ENCODE results near the gene DNA2.

The DNA2 gene

GRCh38 chr10:68406815-68407548 lies 64.8 kb downstream of the DNA2 start, which contains the start of gene RUFY2:
Gene RUFY2 (minus strand): TSS chr10:68407277. CDS start chr10:68407189, 88 bp downstream.
- Histone ChIP-seq H3K27ac (ENCODE audit: low read depth, low read length) (peak within 1 kb of the TSS; percentile 92), H3K9me3 (ENCODE audit: control insufficient read depth, insufficient read depth, low read length) (no peaks in the 10 kb centered on the region)

GRCh38 chr10:68406111-68406814 lies 65.5 kb downstream of the DNA2 start:
- Histone ChIP-seq H3K9me3 (ENCODE audit: control insufficient read depth, insufficient read depth, low read length) (no peaks in the 10 kb centered on the region), H3K4me1 (ENCODE audit: control insufficient read depth, insufficient read depth, low read length) (peaks cover 7% of the 10 kb centered on the region; the same call in 1 of the 2 replicates), H3K9ac (ENCODE audit: low read depth, low read length) (peak overlapping the region; percentile 80), H3K27ac (ENCODE audit: low read depth, low read length) (peak overlapping the region; percentile 92), H3K27me3 (ENCODE audit: control insufficient read depth, insufficient read depth, low read length) (no peaks in the 10 kb centered on the region), H3K4me3 (ENCODE audit: low read depth, low read length) (peak overlapping the region; percentile 72), H3K36me3 (ENCODE audit: control insufficient read depth, insufficient read depth, low read length) (peaks cover 3% of the 10 kb centered on the region)

More at GRCh38 chr10:68406815-68407548, 64.8 kb downstream of the DNA2 start, which contains the start of gene RUFY2:
- Histone ChIP-seq H3K4me1 (ENCODE audit: control insufficient read depth, insufficient read depth, low read length) (peaks cover 7% of the 10 kb centered on the region; the same call in 1 of the 2 replicates), H3K27me3 (ENCODE audit: control insufficient read depth, insufficient read depth, low read length) (no peaks in the 10 kb centered on the region), H3K9ac (ENCODE audit: low read depth, low read length) (peak within 1 kb of the TSS; percentile 84), H3K36me3 (ENCODE audit: control insufficient read depth, insufficient read depth, low read length) (no peaks in the 10 kb centered on the region; the same call in 1 of the 2 replicates), H3K4me3 (ENCODE audit: low read depth, low read length) (peak within 1 kb of the TSS; percentile 72)

- H3K27ac ChIP-seq (ENCODE audit: low read depth, low read length), result no peak overlapping the region
- no peak overlapping the region for H3K4me3 ChIP-seq (ENCODE audit: low read depth, low read length)
- no peaks in the 10 kb centered on the region for H3K27me3 ChIP-seq (ENCODE audit: control insufficient read depth, insufficient read depth, low read length)
- no peak overlapping the region for H3K9ac ChIP-seq (ENCODE audit: low read depth, low read length)
- H3K4me1 ChIP-seq (ENCODE audit: control insufficient read depth, insufficient read depth, low read length), result peaks cover 7% of the 10 kb centered on the region; the same call in 1 of the 2 replicates
- peaks cover 11% of the 10 kb centered on the region for H3K36me3 ChIP-seq (ENCODE audit: control insufficient read depth, insufficient read depth, low read length)
- H3K9me3 ChIP-seq (ENCODE audit: control insufficient read depth, insufficient read depth, low read length), result no peaks in the 10 kb centered on the region
Measured at GRCh38 chr10:68403701-68404100, 68.1 kb downstream of the DNA2 start.

DNA sequence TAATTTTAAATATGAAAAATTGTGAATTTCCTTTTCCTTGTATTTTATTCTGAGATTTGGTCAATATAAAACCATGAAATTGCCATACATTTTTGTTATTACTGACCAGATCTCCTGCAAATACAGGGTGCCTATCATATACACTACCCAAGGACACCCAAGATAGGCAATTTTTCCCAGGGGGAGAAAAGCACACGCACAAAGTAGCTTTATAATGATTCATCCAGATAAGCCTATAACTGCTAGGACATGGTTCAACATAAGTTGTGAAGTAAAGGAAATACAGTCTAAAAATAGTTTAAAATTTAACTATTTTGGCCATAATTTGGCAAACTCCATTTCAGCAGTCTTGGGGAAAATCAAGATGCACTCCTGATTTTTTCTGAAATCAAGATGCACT lies 69.5 kb downstream of the DNA2 start:
- no peaks in the 10 kb centered on the region for H3K27me3 ChIP-seq (ENCODE audit: control insufficient read depth, insufficient read depth, low read length)
- H3K4me3 ChIP-seq (ENCODE audit: low read depth, low read length), result no peak overlapping the region
- peaks cover 11% of the 10 kb centered on the region for H3K36me3 ChIP-seq (ENCODE audit: control insufficient read depth, insufficient read depth, low read length)
- no peak overlapping the region for H3K27ac ChIP-seq (ENCODE audit: low read depth, low read length)
- no peaks in the 10 kb centered on the region for H3K9me3 ChIP-seq (ENCODE audit: control insufficient read depth, insufficient read depth, low read length)
- peaks cover 7% of the 10 kb centered on the region; the same call in 1 of the 2 replicates for H3K4me1 ChIP-seq (ENCODE audit: control insufficient read depth, insufficient read depth, low read length)
- H3K9ac ChIP-seq (ENCODE audit: low read depth, low read length), result no peak overlapping the region

GRCh38 chr10:68397005-68397404 lies 74.8 kb downstream of the DNA2 start:
- no peak overlapping the region for H3K9ac ChIP-seq (ENCODE audit: low read depth, low read length)
- H3K36me3 ChIP-seq (ENCODE audit: control insufficient read depth, insufficient read depth, low read length), result peaks cover 34% of the 10 kb centered on the region
- H3K4me3 ChIP-seq (ENCODE audit: low read depth, low read length), result no peak overlapping the region
- H3K9me3 ChIP-seq (ENCODE audit: control insufficient read depth, insufficient read depth, low read length), result no peaks in the 10 kb centered on the region
- H3K4me1 ChIP-seq (ENCODE audit: control insufficient read depth, insufficient read depth, low read length), result no peaks in the 10 kb centered on the region
- no peak overlapping the region for H3K27ac ChIP-seq (ENCODE audit: low read depth, low read length)
- no peaks in the 10 kb centered on the region for H3K27me3 ChIP-seq (ENCODE audit: control insufficient read depth, insufficient read depth, low read length)

- Histone ChIP-seq H3K27me3 (ENCODE audit: control insufficient read depth, insufficient read depth, low read length) (no peaks in the 10 kb centered on the region), H3K4me3 (ENCODE audit: low read depth, low read length) (no peak overlapping the region), H3K9ac (ENCODE audit: low read depth, low read length) (no peak overlapping the region), H3K4me1 (ENCODE audit: control insufficient read depth, insufficient read depth, low read length) (no peaks in the 10 kb centered on the region), H3K36me3 (ENCODE audit: control insufficient read depth, insufficient read depth, low read length) (peaks cover 55% of the 10 kb centered on the region), H3K27ac (ENCODE audit: low read depth, low read length) (no peak overlapping the region), H3K9me3 (ENCODE audit: control insufficient read depth, insufficient read depth, low read length) (no peaks in the 10 kb centered on the region)
Measured at GRCh38 chr10:68385740-68386139, 86.0 kb downstream of the DNA2 start.

- H3K36me3 ChIP-seq (ENCODE audit: control insufficient read depth, insufficient read depth, low read length), result peaks cover 26% of the 10 kb centered on the region
- no peak overlapping the region for H3K9ac ChIP-seq (ENCODE audit: low read depth, low read length)
- H3K27ac ChIP-seq (ENCODE audit: low read depth, low read length), result no peak overlapping the region
Measured at GRCh38 chr10:68371604-68372003, 100.2 kb downstream of the DNA2 start.

GRCh38 chr10:68367121-68367520 lies 104.7 kb downstream of the DNA2 start:
- H3K4me3 ChIP-seq (ENCODE audit: low read depth, low read length), result no peak overlapping the region
- no peaks in the 10 kb centered on the region for H3K27me3 ChIP-seq (ENCODE audit: control insufficient read depth, insufficient read depth, low read length)
- H3K4me1 ChIP-seq (ENCODE audit: control insufficient read depth, insufficient read depth, low read length), result no peaks in the 10 kb centered on the region
- peaks cover 25% of the 10 kb centered on the region for H3K36me3 ChIP-seq (ENCODE audit: control insufficient read depth, insufficient read depth, low read length)
- no peaks in the 10 kb centered on the region for H3K9me3 ChIP-seq (ENCODE audit: control insufficient read depth, insufficient read depth, low read length)
- no peak overlapping the region for H3K27ac ChIP-seq (ENCODE audit: low read depth, low read length)
- H3K9ac ChIP-seq (ENCODE audit: low read depth, low read length), result no peak overlapping the region

More at GRCh38 chr10:68371604-68372003, 100.2 kb downstream of the DNA2 start:
- no peak overlapping the region for H3K4me3 ChIP-seq (ENCODE audit: low read depth, low read length)
- H3K27me3 ChIP-seq (ENCODE audit: control insufficient read depth, insufficient read depth, low read length), result no peaks in the 10 kb centered on the region
- H3K9me3 ChIP-seq (ENCODE audit: control insufficient read depth, insufficient read depth, low read length), result peaks cover 3% of the 10 kb centered on the region; the same call in 1 of the 2 replicates
- H3K4me1 ChIP-seq (ENCODE audit: control insufficient read depth, insufficient read depth, low read length), result no peaks in the 10 kb centered on the region

GRCh38 chr10:68366600-68366999 lies 105.2 kb downstream of the DNA2 start:
- Histone ChIP-seq H3K9me3 (ENCODE audit: control insufficient read depth, insufficient read depth, low read length) (no peaks in the 10 kb centered on the region), H3K9ac (ENCODE audit: low read depth, low read length) (no peak overlapping the region), H3K36me3 (ENCODE audit: control insufficient read depth, insufficient read depth, low read length) (peaks cover 29% of the 10 kb centered on the region)

GRCh38 chr10:68365611-68366010 lies 106.2 kb downstream of the DNA2 start:
- no peak overlapping the region for H3K4me3 ChIP-seq (ENCODE audit: low read depth, low read length)
- H3K9ac ChIP-seq (ENCODE audit: low read depth, low read length), result no peak overlapping the region
- H3K27ac ChIP-seq (ENCODE audit: low read depth, low read length), result no peak overlapping the region
- no peaks in the 10 kb centered on the region for H3K4me1 ChIP-seq (ENCODE audit: control insufficient read depth, insufficient read depth, low read length)
- H3K9me3 ChIP-seq (ENCODE audit: control insufficient read depth, insufficient read depth, low read length), result no peaks in the 10 kb centered on the region
- peaks cover 31% of the 10 kb centered on the region for H3K36me3 ChIP-seq (ENCODE audit: control insufficient read depth, insufficient read depth, low read length)
- H3K27me3 ChIP-seq (ENCODE audit: control insufficient read depth, insufficient read depth, low read length), result no peaks in the 10 kb centered on the region

More at GRCh38 chr10:68366600-68366999, 105.2 kb downstream of the DNA2 start:
- Histone ChIP-seq H3K27ac (ENCODE audit: low read depth, low read length) (no peak overlapping the region), H3K27me3 (ENCODE audit: control insufficient read depth, insufficient read depth, low read length) (no peaks in the 10 kb centered on the region), H3K4me3 (ENCODE audit: low read depth, low read length) (no peak overlapping the region), H3K4me1 (ENCODE audit: control insufficient read depth, insufficient read depth, low read length) (no peaks in the 10 kb centered on the region)

Measured in HUES48 (cell line).